HCT116 (cell line): ENCODE data around the gene TCEAL3. TPM values are rescaled to one million over a fixed set of nuclear protein-coding genes. Genes with fewer than 3 reads are reported as not detected.
"Not testable (repeated sequence)": the region's sequence is repeated elsewhere in the genome, so short reads cannot be mapped to it uniquely, and the experiment has no call there.

Source experiments
- ATAC-seq: fragments of 200-7000 bp; cut with Tn5 transposase; 2 replicates; pipeline ENCODE4 v1.9.1; 2020; ENCODE audit warnings: mild to moderate bottlenecking, moderate library complexity
- BruUV-seq: library from RNA; stranded (reverse); fragments of 400-500 nt; replicated peaks from 2 replicates; lab custom pipeline; 2021; lab: Mats Ljungman, UMichigan
- CTCF ChIA-PET: fragments of 300-600 bp; sonication (Branson Sonifier 250); formaldehyde crosslinking; loops from one replicate; lab custom pipeline; 2021; ENCODE audit warnings: antibody characterized with exemption; lab: Charles Lee
- POLR2A ChIA-PET: fragments of 300-600, 350-600 bp; sonication (Branson Sonifier 250); formaldehyde crosslinking; loops from one replicate; lab custom pipeline; 2021; ENCODE audit warnings: antibody characterized with exemption; lab: Charles Lee
- RAD21 ChIA-PET, 2 experiments: fragments of 300-600 bp; sonication (Branson Sonifier 250); formaldehyde crosslinking; loops; one replicate each; lab custom pipeline; 2023; ENCODE audit warnings: low total read pairs in 2 of 2; ENCODE audit not compliant: uncharacterized antibody in 2 of 2, unreplicated experiment in 2 of 2, low non-redundant PET in 1 of 2; lab: Charles Lee
- DNase-seq: peaks from one replicate; pipeline ENCODE4 v3.0.0-alpha.2; 2010; ENCODE audit warnings: low read depth, low spot score
- H2AFZ ChIP-seq: fragments of 200-600 bp; shearing (Covaris generic), sonication (generic); 2 replicates; pipeline ENCODE4 v1.6.1; 2017; ENCODE audit warnings: low read depth, mixed run types, mixed read lengths, antibody characterized with exemption, low read length; ENCODE audit not compliant: poor library complexity, severe bottlenecking
- H3K27ac ChIP-seq: 2 replicates; pipeline ENCODE4 v1.5.1; 2012; ENCODE audit warnings: low read depth, low read length
- H3K27me3 ChIP-seq: fragments of 200-600 bp; sonication (generic); 2 replicates; pipeline ENCODE4 v1.6.1; 2016; ENCODE audit warnings: mixed run types, low read length, mixed read lengths; ENCODE audit not compliant: insufficient read depth
- H3K36me3 ChIP-seq, 2 experiments: fragments of 200-500 bp in 1 of 2; fragments of 200-600 bp in 1 of 2; sonication (Bioruptor generic) in 1 of 2; sonication (generic) in 1 of 2; 2 replicates each; pipeline versions ENCODE4 v1.5.1 to v1.6.1; 2014 to 2016; ENCODE audit warnings: low read length in 2 of 2, inconsistent platforms in 1 of 2, mixed read lengths in 1 of 2, mixed run types in 1 of 2; ENCODE audit not compliant: insufficient read depth in 2 of 2, control insufficient read depth in 1 of 2
- H3K4me1 ChIP-seq, 2 experiments: fragments of 200-600 bp in 1 of 2; sonication (generic) in 1 of 2; 2 replicates each; pipeline versions ENCODE4 v1.5.1 to v1.6.1; 2012 to 2017; ENCODE audit warnings: low read length in 2 of 2, inconsistent platforms in 1 of 2, mild to moderate bottlenecking in 1 of 2, mixed read lengths in 1 of 2, mixed run types in 1 of 2, moderate library complexity in 1 of 2; ENCODE audit not compliant: insufficient read depth in 2 of 2, control insufficient read depth in 1 of 2
- H3K4me2 ChIP-seq: fragments of 200-600 bp; sonication (generic); 2 replicates; pipeline ENCODE4 v1.6.1; 2017; ENCODE audit warnings: mixed run types, low read length, mixed read lengths
- H3K4me3 ChIP-seq, 2 experiments: fragments of 200-600 bp in 1 of 2; sonication (generic) in 1 of 2; replicated peaks in 1 of 2; 2 replicates each; pipeline ENCODE4 v1.5.1; 2011 to 2016; ENCODE audit warnings: low read length in 2 of 2, control low read depth in 1 of 2, low read depth in 1 of 2, mild to moderate bottlenecking in 1 of 2, mixed read lengths in 1 of 2, mixed run types in 1 of 2
- H3K79me2 ChIP-seq: fragments of 200-600 bp; sonication (generic); 2 replicates; pipeline ENCODE4 v1.6.1; 2017; ENCODE audit warnings: mild to moderate bottlenecking, mixed run types, low read length, moderate library complexity, mixed read lengths; ENCODE audit not compliant: insufficient read depth
- H3K9ac ChIP-seq: fragments of 200-600 bp; sonication (generic); 2 replicates; pipeline ENCODE4 v1.6.1; 2016; ENCODE audit warnings: low read length, mixed read lengths
- H3K9me2 ChIP-seq: fragments of 200-600 bp; sonication (generic), shearing (Covaris generic); 2 replicates; pipeline ENCODE4 v1.6.1; 2017; ENCODE audit warnings: mixed run types, mild to moderate bottlenecking, moderate library complexity; ENCODE audit not compliant: insufficient read depth
- H3K9me3 ChIP-seq, 2 experiments: fragments of 200-500 bp in 1 of 2; fragments of 200-600 bp in 1 of 2; sonication (Bioruptor generic) in 1 of 2; sonication (generic) in 1 of 2; 2 replicates each; pipeline ENCODE4 v1.6.1; 2014 to 2017; ENCODE audit warnings: low read length in 2 of 2, mixed read lengths in 2 of 2, inconsistent platforms in 1 of 2, low read depth in 1 of 2, mild to moderate bottlenecking in 1 of 2, mixed run types in 1 of 2, moderate library complexity in 1 of 2; ENCODE audit not compliant: control insufficient read depth in 1 of 2, insufficient read depth in 1 of 2
- H4K20me1 ChIP-seq: fragments of 200-600 bp; sonication (generic), shearing (Covaris generic); 2 replicates; pipeline ENCODE4 v1.6.1; 2017; ENCODE audit warnings: mixed run types, mild to moderate bottlenecking, moderate library complexity; ENCODE audit not compliant: insufficient read depth
- CBX3 ChIP-seq: IDR thresholded peaks from 2 replicates; pipeline ENCODE4 v1.6.1; 2012; ENCODE audit warnings: low read depth
- CEBPB ChIP-seq: IDR thresholded peaks from 2 replicates; pipeline ENCODE4 v1.6.1; 2012; ENCODE audit warnings: low read depth
- CTCF ChIP-seq, 3 experiments: fragments of 200-600 bp in 1 of 3; sonication (generic) in 1 of 3; IDR thresholded peaks in 2 of 3; conservative IDR thresholded peaks in 1 of 3; 2 replicates each; pipeline ENCODE4 v1.5.1; 2012 to 2017; ENCODE audit warnings: low read depth in 2 of 3, low read length in 2 of 3, antibody characterized with exemption in 1 of 3, borderline replicate concordance in 1 of 3, control low read depth in 1 of 3, mild to moderate bottlenecking in 1 of 3, mixed read lengths in 1 of 3, mixed run types in 1 of 3, moderate library complexity in 1 of 3; ENCODE audit not compliant: insufficient read depth in 1 of 3
- EZH2 ChIP-seq: fragments of 200-600 bp; sonication (generic); IDR thresholded peaks from 2 replicates; pipeline ENCODE4 v1.6.1; 2017; ENCODE audit warnings: antibody characterized with exemption, mixed run types
- EZH2phosphoT487 ChIP-seq: fragments of 200-600 bp; IDR thresholded peaks from 2 replicates; pipeline ENCODE4 v1.6.1; 2018; ENCODE audit warnings: antibody characterized with exemption, borderline replicate concordance
- FOSL1 ChIP-seq: IDR thresholded peaks from 2 replicates; pipeline ENCODE4 v1.6.1; 2012; ENCODE audit warnings: low read depth
- JUND ChIP-seq: IDR thresholded peaks from 2 replicates; pipeline ENCODE4 v1.6.1; 2012
- MAX ChIP-seq: IDR thresholded peaks from 2 replicates; pipeline ENCODE4 v1.6.1; 2012
- POLR2A ChIP-seq: IDR thresholded peaks from 2 replicates; pipeline ENCODE4 v1.7.0; 2011; ENCODE audit warnings: borderline replicate concordance; ENCODE audit not compliant: insufficient read depth, insufficient read length; ENCODE audit errors: extremely low read depth
- POLR2AphosphoS5 ChIP-seq: IDR thresholded peaks from 2 replicates; pipeline ENCODE4 v1.6.1; 2011; ENCODE audit warnings: mild to moderate bottlenecking, low read depth, low read length, moderate library complexity
- RAD21 ChIP-seq: IDR thresholded peaks from 2 replicates; pipeline ENCODE4 v1.6.1; 2012; ENCODE audit warnings: low read depth, mild to moderate bottlenecking
- SIN3A ChIP-seq: IDR thresholded peaks from 2 replicates; pipeline ENCODE4 v1.6.1; 2012; ENCODE audit warnings: low read depth
- SP1 ChIP-seq: IDR thresholded peaks from 2 replicates; pipeline ENCODE4 v1.6.1; 2012; ENCODE audit warnings: low read depth
- SRF ChIP-seq: IDR thresholded peaks from 2 replicates; pipeline ENCODE4 v1.6.1; 2012; ENCODE audit warnings: low read depth
- TCF7L2 ChIP-seq: IDR thresholded peaks from 2 replicates; pipeline ENCODE4 v1.7.0; 2011; ENCODE audit warnings: borderline replicate concordance, inconsistent platforms; ENCODE audit not compliant: insufficient read depth, insufficient read length; ENCODE audit errors: extremely low read depth
- ZNF274 ChIP-seq: fragments of 200-500 bp; sonication (Bioruptor generic); IDR thresholded peaks from 2 replicates; pipeline ENCODE4 v1.6.1; 2014; ENCODE audit warnings: mild to moderate bottlenecking, low read depth, low read length, inconsistent platforms
- intact Hi-C: fragments of 100-400 bp; cut with micrococcal nuclease; formaldehyde crosslinking; loops from 2 replicates; pipeline ENCODE4 v1.10.0; 2022
- total RNA-seq: library from RNA; stranded (reverse); gene quantifications from one replicate; pipeline ENCODE4 v1.2.1, GENCODE V29; 2021; ENCODE audit not compliant: unreplicated experiment

The TCEAL3 gene
- total RNA-seq, 1 experiment from 2014 or later, result not detected

GRCh38 chrX:103656617-103657016 is 48.9 kb downstream of the TCEAL3 start (continued):
- TF ChIP-seq FOSL1, result peak; percentile 83

- H3K9me3 ChIP-seq, CTCF ChIA-PET, H3K9me2 ChIP-seq, H3K36me3 ChIP-seq, RAD21 ChIA-PET, H3K4me3 ChIP-seq, H3K9ac ChIP-seq, H4K20me1 ChIP-seq, H2AFZ ChIP-seq, intact Hi-C loops, H3K27me3 ChIP-seq, H3K79me2 ChIP-seq, BruUV-seq, POLR2A ChIA-PET: not testable (repeated sequence)
- H3K27ac ChIP-seq, result peak overlapping the region; percentile 44; the same call in 1 of the 2 replicates
- ATAC-seq (peak; percentile 77), DNase-seq (peak; percentile 16)
- H3K4me1 ChIP-seq, result peaks cover 11 to 27% of the 10 kb centered on the region in 2 experiments
- peak overlapping the region; percentile 56 for H3K4me2 ChIP-seq
- TF ChIP-seq CBX3 (peak; percentile 8; the same call in 1 of the 2 replicates), SIN3A (0 out of 2 replicates have a peak, but pooled peaks have one; percentile 3)
These were observed 49.3 kb downstream of the TCEAL3 start for GRCh38 chrX:103657066-103657465.

GRCh38 chrX:103658681-103659433 is 51.1 kb downstream of the TCEAL3 start:
- H3K4me3 ChIP-seq, result no peak overlapping the region
- no peaks in the 10 kb centered on the region for H3K79me2 ChIP-seq
- H3K27ac ChIP-seq, result no peak overlapping the region
- RAD21 ChIA-PET, result no interaction called here
- H3K27me3 ChIP-seq, result no peaks in the 10 kb centered on the region
- no peak overlapping the region for H3K9ac ChIP-seq
- TF ChIP-seq FOSL1 (no peak), POLR2AphosphoS5 (no peak), EZH2 (no peak), SIN3A (no peak), SP1 (no peak), EZH2phosphoT487 (no peak), SRF (no peak), CEBPB (no peak), CTCF (IDR thresholded peaks at IDR 0.05 in 2 of 3, conservative IDR thresholded peaks at IDR 0.05 in 1 of 3; ENCODE audit: borderline replicate concordance in 1 of 3, insufficient read depth in 1 of 3, low read depth in 2 of 3, low read length in 2 of 3) (no peak), RAD21 (no peak), MAX (no peak), JUND (no peak), CBX3 (no peak), TCF7L2 (no peak), POLR2A (no peak), ZNF274 (no peak)
- H3K4me1 ChIP-seq, result peaks cover 11 to 27% of the 10 kb centered on the region in 2 experiments
- no peak for ATAC-seq
- POLR2A ChIA-PET, result no interaction called here
- no peaks in the 10 kb centered on the region for H3K9me2 ChIP-seq
- H2AFZ ChIP-seq, result no peak overlapping the region
- H3K4me2 ChIP-seq, result no peak overlapping the region
- H3K36me3 ChIP-seq, result no peaks in the 10 kb centered on the region
- no peak for DNase-seq
- H4K20me1 ChIP-seq, result no peaks in the 10 kb centered on the region
- CTCF ChIA-PET, result no interaction called here
- intact Hi-C loops, result no loop called here
- no TSS peak for BruUV-seq
- H3K9me3 ChIP-seq, result no peaks in the 10 kb centered on the region
